Ascending aorta (tissue), 2 donors: Measurements from ENCODE around the gene HMOX2. TPM values are rescaled to one million over a fixed set of nuclear protein-coding genes. Genes with fewer than 3 reads are reported as not detected.

Experiments
- DNase-seq, 2 donors: peaks; one replicate each; pipeline ENCODE4 v3.0.0-alpha.2; 2019; ENCODE audit warnings: low spot score in 2 of 2
- H3K27ac ChIP-seq, 2 donors: fragments of 200-600 bp; sonication (generic); one replicate each; pipeline ENCODE4 v1.5.1; 2016 to 2017; ENCODE audit warnings: mild to moderate bottlenecking in 1 of 2
- H3K27me3 ChIP-seq: fragments of 200-600 bp; sonication (generic); one replicate; pipeline ENCODE4 v1.5.1; 2017
- H3K36me3 ChIP-seq, 2 donors: fragments of 200-600 bp; sonication (generic); one replicate each; pipeline ENCODE4 v1.5.1; 2016
- H3K4me1 ChIP-seq, 2 donors: fragments of 200-600 bp; sonication (generic); one replicate each; pipeline ENCODE4 v1.5.1; 2016 to 2017; ENCODE audit warnings: mild to moderate bottlenecking in 1 of 2
- H3K4me3 ChIP-seq, 2 donors: fragments of 200-600 bp; sonication (generic); one replicate each; pipeline ENCODE4 v1.5.1; 2016 to 2017; ENCODE audit warnings: mild to moderate bottlenecking in 1 of 2
- H3K9me3 ChIP-seq, 2 donors: fragments of 200-600 bp; sonication (generic); one replicate each; pipeline ENCODE4 v1.5.1; 2016
- intact Hi-C: fragments of 100-400 bp; cut with DNase I; formaldehyde crosslinking; loops from one replicate; pipeline ENCODE4 v1.15.1; 2023
- total RNA-seq: library from RNA; depleted of rRNA; stranded (reverse); fragments of >200 nt; gene quantifications from one replicate; pipeline ENCODE4 v1.1.0, GENCODE V29; 2016
- TF ChIP-seq, protein P1 (sequence below), 3 experiments: fragments of 200-600 bp in 2 of 3; fragments of 450-650 bp in 1 of 3; sonication (generic) in 2 of 3; IDR thresholded peaks; one replicate each; pipeline ENCODE4 v1.5.1; 2016 to 2019; ENCODE audit warnings: antibody characterized with exemption in 3 of 3, mild to moderate bottlenecking in 1 of 3, moderate library complexity in 1 of 3

HMOX2 gene
- total RNA-seq, 1 donor from 2014 or later = 36.7 TPM

DNA sequence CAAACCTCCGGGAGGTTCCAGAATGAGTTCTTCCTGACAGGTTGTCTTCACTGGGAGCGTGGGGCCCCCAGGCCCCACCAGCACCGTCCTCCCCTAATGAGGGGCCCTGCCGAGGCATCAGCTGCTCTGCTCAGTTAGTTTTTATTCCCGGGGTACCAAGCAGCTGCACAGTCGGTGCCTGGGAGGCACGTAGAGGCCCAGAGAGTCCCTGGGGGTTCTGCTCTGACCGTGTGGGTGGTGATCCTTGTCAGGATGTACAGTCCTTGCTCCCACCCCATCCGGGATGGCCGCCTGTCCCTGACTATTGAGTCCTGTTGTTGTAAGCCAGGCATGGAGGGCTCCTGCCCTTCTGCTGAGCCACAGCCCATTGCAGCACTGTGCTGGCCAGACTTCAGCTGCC is 20.2 kb upstream of the HMOX2 start:
- intact Hi-C loops = no loop called here
- no peak overlapping the region for H3K27ac ChIP-seq
- no peaks in the 10 kb centered on the region for H3K4me1 ChIP-seq
- TF ChIP-seq, protein P1, sequence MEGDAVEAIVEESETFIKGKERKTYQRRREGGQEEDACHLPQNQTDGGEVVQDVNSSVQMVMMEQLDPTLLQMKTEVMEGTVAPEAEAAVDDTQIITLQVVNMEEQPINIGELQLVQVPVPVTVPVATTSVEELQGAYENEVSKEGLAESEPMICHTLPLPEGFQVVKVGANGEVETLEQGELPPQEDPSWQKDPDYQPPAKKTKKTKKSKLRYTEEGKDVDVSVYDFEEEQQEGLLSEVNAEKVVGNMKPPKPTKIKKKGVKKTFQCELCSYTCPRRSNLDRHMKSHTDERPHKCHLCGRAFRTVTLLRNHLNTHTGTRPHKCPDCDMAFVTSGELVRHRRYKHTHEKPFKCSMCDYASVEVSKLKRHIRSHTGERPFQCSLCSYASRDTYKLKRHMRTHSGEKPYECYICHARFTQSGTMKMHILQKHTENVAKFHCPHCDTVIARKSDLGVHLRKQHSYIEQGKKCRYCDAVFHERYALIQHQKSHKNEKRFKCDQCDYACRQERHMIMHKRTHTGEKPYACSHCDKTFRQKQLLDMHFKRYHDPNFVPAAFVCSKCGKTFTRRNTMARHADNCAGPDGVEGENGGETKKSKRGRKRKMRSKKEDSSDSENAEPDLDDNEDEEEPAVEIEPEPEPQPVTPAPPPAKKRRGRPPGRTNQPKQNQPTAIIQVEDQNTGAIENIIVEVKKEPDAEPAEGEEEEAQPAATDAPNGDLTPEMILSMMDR (IDR thresholded peaks at IDR 0.05) = no peak
- H3K9me3 ChIP-seq = no peaks in the 10 kb centered on the region
- H3K36me3 ChIP-seq = peaks cover 33 to 73% of the 10 kb centered on the region in 2 donors
- no peak overlapping the region for H3K4me3 ChIP-seq
- DNase-seq = no peak
- no peaks in the 10 kb centered on the region for H3K27me3 ChIP-seq

DNA sequence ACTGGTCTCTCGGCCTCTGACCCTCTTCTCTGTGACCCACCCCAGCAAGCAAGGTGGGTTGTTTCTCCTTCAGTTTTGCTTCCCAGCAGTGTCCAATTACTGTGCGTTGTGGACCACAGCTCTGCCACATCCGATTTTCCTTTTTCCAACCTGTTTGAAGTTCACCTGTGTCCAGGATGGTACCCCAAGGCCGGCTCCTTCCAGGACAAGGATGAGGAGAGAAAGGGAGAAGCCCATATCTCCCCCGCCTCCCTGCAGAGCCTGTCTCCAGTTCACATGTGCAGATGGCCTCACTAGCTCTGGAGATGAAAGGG is 15.3 kb upstream of the HMOX2 start:
- intact Hi-C loops = no loop called here
- Histone ChIP-seq H3K27me3 (no peaks in the 10 kb centered on the region), H3K27ac (no peak overlapping the region), H3K4me1 (no peaks in the 10 kb centered on the region), H3K4me3 (no peak overlapping the region), H3K9me3 (no peaks in the 10 kb centered on the region), H3K36me3 (peaks cover 29 to 71% of the 10 kb centered on the region in 2 donors)
- DNase-seq = no peak
- TF ChIP-seq, protein P1 (IDR thresholded peaks at IDR 0.05) = no peak

DNA sequence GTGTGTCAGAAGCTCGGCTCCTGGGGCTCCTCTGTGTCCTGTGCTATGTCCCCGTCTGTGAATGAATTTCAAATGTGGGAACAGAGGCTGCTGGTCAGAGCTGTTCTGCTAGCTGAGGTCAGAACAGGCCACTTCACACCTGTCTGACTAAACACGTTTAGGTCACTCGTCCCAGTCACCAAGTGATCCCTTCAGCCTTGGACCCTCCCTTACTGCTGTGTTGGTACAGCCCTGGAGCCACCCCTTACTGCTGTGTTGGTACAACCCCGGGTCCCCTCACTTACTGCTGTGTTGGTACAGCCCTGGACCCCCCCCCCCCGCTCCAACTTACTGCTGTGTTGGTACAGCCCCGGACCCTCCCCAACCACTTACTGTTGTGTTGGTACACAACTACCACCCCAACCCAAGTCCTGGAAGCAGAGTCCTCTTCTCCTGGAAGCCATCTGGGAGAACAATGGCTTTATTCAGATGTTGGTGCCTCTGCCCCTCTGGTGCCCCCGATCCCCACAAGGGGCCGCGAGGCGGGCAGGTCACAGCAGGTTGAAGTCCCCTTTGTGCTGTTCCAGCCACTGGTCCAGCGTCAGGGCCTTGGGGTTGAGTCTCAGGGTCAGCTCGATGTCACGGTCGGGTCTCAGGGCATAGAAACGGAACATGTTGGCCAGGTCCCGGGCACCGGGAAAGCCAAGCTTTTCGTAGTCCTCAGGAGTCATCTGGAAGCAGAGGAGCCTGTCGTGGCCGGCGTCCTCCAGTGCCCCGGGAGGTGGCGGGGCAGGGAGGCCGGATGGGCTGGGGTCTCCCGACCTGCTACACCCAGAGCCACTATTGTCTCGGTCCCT is 14.7 kb upstream of the HMOX2 start:
- Histone ChIP-seq H3K4me3 (no peak overlapping the region), H3K4me1 (no peaks in the 10 kb centered on the region), H3K36me3 (peaks cover 29 to 71% of the 10 kb centered on the region in 2 donors), H3K9me3 (no peaks in the 10 kb centered on the region), H3K27ac (no peak overlapping the region), H3K27me3 (no peaks in the 10 kb centered on the region)
- TF ChIP-seq, protein P1 (IDR thresholded peaks at IDR 0.05) = no peak
- intact Hi-C loops = no loop called here
- DNase-seq = no peak

GRCh38 chr16:4463522-4464163 is 12.6 kb upstream of the HMOX2 start:
- H3K4me3 ChIP-seq = no peak overlapping the region
- H3K27me3 ChIP-seq = no peaks in the 10 kb centered on the region
- peaks cover 40 to 61% of the 10 kb centered on the region in 2 donors for H3K36me3 ChIP-seq
- DNase-seq = no peak
- no peak overlapping the region for H3K27ac ChIP-seq
- no peaks in the 10 kb centered on the region for H3K4me1 ChIP-seq
- TF ChIP-seq, protein P1 (IDR thresholded peaks at IDR 0.05) = no peak
- intact Hi-C loops = no loop called here
- no peaks in the 10 kb centered on the region for H3K9me3 ChIP-seq

GRCh38 chr16:4465977-4466779 is 10.0 kb upstream of the HMOX2 start:
- TF ChIP-seq, protein P1 (IDR thresholded peaks at IDR 0.05) = no peak
- H3K27me3 ChIP-seq = no peaks in the 10 kb centered on the region
- intact Hi-C loops = no loop called here
- no peaks in the 10 kb centered on the region for H3K9me3 ChIP-seq
- H3K36me3 ChIP-seq = peaks cover 46 to 56% of the 10 kb centered on the region in 2 donors
- H3K4me1 ChIP-seq = no peaks in the 10 kb centered on the region
- no peak overlapping the region for H3K27ac ChIP-seq
- DNase-seq = no peak
- no peak overlapping the region for H3K4me3 ChIP-seq
